Stimulated activated CD4-positive, alpha-beta T cell treated with anti-CD3 and anti-CD28 coated beads, Interleukin-12 subunit alpha, Interleukin-12 subunit beta, amount 100 ng/mL, for 24 hours (primary cell): Measurements from ENCODE around the gene GHRHR.

Experiments used
- DNase-seq, 2 experiments: peaks; one replicate each; pipeline ENCODE4 v3.0.0-alpha.2; 2020; ENCODE audit warnings: low read depth in 2 of 2

The GHRHR gene

DNA sequence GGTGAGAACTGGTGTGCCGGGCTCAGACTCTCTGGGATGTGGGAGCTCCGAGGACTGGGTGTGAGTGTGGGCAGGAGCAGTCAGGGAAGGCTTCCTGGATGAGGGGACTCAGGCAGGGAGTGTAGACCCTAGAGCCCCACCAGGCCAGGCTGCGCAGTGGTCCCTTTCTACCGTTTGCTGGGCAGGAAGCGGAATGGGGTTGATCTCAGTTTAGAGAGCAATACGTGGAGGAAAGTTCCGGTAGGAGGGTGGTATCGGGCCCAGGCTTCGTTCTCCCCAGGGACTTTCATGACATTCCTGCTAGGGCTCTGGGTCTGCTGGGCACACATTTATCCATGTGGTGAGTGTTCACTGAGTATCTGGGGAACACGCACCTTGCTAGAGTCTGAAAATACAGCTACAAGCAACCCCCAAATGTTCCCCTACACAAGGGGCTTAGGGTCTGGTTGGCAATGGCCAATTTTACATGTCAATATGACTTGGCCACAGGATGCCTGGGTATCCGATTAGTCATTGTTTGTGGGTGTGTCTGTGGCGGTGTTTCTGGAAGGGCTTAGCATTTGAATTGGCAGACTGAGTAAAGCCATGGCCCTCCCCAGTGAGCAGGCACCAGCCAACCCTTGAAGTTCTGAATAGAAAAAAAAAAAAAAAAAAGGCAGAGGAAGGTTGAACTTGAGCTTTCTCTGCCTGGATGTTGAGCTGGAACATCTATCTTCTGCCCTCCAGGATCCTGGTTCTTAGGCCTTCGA lies 20.8 kb downstream of the GHRHR start:
- DNase-seq, result no peak

DNA sequence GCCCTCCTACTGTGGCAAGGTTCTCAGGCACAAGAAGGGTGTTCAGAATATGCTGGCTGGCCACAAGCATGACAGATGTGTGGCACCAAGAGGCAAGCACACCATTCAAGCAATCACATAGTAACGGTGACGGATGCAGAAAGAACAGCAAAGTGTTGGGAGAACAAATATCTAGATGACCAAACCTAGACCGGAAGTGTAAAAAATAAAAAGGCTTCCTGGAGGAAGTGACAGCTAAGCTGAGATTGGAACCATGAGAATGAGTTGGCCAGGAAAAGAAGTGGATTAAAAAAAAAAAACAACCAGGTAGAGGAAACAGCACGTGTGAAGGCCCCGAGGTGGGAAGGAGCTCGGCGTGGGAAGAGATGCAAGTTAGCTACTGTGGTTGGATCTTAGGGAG lies 22.0 kb downstream of the GHRHR start:
- DNase-seq, result no peak

DNA sequence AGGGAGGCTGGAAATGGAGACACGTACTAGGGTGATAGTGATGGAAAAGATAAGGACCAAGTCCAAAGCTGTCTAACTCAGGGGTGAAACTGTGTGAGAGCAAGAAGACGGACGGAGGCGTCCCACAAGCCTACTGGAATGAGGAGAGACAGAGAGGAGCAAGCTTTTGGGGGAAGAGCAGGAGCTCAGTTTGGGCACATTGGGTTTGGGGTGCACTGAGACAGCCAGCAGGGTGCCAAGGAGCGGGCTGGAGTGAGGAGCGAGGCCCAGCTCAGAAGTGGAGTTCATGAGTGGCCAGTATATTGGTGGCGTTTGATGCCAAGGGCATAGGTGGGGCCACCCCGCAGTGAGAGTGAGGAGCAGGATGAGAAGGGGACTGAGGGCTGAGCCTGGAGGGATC lies 22.6 kb downstream of the GHRHR start:
- no peak for DNase-seq

DNA sequence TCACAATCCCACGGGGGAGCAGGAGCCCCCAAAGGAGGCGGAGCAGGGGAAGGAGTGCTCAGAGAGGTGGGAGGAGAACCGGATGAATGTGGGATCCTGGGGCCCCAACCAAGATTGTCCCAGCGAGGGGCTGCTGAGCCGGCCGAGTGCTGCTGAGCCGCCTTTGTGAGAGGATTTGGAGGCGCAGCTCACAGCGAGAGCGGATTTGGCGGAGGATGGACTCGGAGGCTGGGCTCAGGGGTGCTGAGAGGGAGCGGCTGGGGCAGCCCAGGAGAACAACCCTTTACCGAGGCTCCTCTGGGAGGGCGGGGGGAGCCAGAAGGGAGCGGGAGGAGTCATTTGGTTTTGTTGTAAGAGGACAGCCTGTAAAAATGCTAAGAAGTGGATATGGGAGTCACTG lies 23.0 kb downstream of the GHRHR start:
- DNase-seq, result no peak

DNA sequence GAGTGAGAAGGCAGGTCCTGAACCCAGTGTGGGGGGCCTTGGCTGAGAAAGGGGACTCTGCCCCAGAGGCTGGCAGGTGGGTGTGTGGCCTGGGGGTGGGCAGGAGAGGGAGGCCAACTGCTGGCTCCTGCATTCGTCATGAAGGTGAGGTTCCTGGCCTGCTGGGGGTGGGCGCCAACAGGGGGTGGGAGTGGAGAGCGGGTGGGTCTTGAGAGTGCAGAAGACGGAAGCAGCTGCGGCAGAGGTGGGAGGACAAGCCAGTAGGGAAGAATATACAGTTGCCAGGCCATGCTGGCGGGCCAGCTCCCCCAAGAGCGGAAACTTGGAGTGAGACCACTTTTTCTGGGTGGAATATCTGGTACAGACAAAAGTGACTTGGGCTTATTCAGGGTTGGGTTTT lies 23.4 kb downstream of the GHRHR start:
- no peak for DNase-seq

DNA sequence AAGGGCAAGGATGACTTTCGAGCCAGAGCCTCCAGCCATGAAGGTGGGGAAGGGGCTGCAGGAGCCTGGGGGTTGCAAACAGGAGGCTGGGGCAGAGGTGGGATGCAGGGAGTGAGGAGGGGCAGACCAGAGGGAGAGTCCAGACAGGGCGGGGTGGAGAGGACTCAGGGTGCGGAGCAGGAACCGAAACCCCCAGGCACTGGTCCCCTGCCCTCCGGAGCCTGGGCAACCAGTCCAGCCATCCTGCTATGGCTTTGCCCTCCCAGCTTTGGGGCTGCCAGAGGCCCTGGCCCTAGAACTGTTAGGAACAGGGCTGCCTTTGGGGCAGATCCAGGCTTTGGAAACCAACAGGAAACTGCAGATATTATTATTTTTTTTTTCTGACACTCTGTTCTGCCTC lies 24.2 kb downstream of the GHRHR start:
- no peak for DNase-seq

DNA sequence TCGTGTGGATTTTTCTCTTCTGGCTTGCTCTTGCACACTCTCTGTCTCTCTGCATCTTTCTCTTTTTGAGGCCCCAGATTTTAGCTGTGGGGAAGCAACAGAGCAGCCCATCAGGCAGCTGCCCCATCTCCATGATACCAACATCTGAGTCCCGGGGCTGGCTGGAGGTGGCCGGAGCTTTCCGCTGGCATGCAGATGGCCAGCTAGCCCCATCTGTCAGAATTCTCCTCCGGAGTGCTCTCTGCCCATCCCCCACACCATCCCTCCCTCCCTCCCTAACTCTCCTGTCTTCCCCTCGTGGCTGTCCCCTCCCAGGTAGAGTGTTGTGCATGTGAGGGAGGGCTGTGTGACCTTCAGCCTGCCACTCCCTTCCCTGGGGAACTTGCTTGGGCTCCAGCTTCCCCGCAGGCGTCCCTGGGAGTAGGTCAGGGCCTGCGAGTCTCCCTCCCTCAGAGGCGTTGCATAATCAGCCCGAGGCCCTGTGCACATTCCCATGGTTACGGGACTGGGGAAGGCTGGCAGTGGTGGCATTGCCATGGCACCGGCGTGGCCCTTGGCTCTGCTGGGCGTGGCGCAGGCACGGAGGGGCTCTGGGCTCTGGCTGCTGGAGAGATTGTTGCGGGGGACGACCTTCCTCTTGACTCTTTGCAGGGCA lies 24.7 kb downstream of the GHRHR start:
- no peak for DNase-seq

DNA sequence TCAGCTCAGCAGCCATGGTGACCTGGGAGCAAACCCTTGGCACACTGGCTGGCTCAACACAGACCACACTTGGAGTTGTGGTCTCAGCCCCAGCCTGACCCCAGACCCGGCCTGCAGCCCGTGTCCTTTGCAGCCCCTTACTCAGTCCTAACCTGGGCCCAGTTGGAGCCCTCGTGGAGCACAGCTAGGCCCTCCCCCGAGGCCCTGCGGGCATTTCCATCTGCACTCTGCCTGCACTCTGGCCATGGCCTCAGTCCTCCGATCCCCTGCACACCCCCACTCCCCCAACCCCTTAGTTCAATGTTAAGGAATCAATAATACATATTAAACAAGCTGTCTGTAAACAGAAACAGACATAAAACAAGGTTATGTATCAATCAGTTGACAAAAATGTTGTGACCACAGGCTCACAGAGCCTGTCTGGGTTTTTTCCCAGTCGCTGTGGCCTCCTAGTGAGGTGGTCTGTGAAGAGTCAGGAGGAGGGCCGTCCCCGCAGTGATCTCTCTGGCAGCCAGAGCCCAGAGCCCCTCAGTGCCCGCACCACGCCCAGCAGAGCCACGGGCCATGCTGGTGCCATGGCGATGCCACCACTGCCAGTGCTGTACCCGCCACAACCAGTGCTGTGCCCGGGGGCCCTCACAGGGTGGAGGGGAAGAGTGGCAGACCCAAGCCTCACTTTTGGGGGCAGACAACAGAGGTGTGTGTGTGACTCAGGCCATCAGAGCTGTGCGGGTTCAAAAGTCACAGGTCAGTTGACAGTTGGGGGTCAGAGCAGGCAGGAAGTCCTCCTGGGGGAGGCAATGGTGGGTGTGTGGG lies 25.5 kb downstream of the GHRHR start:
- no peak for DNase-seq

DNA sequence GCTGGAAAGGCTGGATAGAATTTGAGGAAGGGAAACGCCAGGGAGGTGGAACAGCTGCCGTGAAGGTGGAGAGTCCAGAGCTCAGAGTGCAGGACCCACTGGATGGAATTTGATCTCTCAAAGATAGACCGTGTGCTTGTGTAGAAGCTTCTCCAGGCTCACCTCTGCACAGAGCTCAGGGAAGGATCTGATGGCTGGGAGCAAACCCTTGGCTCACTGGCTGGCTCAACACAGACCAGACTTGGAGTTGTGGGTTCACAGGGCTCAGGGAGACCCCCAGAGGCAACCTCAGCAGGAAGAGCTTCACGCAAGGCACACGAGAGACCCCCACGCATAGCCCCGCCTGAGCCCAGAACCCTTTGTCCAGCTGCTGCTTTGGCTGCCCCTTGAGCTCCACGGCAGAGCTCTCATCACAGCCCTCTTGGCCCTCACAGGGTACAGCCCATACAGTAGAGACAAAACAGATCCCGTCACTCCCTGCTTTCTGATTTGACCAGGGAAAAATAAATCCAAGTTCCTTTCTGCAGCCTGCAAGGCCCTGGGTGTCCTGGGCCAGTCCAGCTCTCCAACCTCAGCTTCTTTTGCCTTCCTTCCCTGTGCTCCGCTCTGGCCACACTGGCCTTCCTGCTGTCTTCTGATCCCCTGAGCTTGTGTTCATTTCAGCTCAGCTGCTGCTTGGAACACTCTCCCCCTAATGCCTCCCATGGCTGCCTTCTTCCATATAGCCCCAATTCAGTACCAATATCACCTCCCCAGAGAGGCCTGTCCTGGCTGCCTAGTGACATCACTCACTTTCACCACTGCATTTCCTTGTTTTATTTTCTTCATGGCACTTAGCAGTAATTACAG lies 26.3 kb downstream of the GHRHR start:
- DNase-seq, result no peak

DNA sequence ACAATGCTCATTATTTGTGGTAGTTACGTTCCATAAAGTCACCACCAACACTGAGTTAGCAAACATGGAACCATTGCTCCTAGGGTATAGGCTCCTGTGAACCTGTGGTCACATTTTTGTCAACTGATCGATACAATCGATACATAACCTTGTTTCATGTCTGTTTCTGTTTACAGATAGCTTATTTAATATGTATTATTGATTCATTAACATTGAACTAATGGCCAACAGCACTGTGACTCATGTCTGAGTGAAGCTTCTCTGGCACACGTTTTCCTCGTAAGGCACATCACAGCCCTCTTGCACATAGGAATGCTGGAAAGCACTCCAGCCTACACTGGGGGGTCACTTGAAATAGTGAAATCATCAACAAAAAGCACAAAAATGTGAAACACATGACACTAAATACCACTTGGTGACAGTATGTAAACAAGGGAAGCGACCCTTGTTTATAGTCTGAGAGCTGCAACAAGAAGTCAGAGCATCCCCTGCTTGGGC lies 27.0 kb downstream of the GHRHR start:
- DNase-seq, result no peak

DNA sequence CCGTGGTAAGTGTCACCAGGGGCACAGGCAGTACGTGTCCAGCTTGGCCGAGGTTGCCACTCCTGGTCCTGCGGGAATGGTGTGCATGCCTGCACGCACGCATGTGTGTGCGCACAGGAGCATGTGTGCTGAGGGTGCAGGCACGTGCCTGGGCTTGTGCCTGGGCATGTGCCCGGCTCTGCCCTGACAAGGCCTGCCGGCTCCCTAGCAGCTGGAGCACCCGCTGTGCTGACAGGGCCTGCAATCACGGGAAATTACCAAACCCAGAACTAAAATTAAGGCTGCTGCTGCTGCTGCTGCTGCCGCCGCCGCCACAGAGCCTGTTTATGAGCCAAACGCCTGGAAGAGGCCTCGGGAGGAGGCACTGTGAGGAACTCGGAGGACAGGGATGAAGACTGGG lies 28.7 kb downstream of the GHRHR start:
- no peak for DNase-seq

DNA sequence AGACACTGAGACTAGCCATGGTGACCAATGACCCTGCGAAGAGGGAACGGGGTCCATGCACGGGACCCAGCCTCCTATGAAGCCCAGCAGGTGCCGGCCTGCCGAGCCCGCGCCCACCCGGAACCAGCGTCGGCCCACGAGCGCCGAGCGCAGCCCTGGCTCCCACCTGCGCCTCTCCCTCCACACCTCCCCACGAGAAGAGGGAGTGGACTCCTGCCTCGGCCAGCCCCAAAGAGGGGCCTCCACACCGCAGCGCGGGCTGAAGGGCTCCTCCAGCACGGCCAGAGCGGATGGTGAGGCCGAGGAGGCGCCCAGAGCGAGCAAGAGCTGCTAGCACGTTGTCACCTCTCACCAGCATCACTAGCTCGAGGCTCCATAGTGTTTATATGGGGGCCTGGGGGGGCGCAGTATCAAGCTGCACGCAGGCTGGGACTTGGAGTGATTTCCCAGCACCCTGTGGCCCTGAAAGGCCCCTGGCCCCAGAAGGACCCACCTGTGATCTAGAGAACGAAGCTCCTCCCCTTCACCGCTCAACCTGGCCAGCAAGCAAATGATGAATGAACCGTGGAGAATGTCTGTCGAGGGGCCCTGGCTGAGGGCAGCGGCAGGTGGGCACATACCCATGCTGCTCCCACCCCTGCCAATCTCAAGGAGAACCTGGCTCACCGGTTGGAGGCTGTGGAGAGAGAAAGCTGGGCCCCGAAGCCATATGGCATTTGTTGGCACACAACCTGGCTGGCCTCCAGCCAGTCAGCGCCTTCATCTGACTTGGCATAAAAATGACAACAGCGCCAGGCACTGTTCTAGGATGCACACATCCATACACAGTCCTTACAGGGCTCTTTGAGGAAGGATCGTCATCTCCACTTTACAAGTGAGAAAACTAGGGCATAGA lies 30.7 kb downstream of the GHRHR start:
- no peak for DNase-seq

DNA sequence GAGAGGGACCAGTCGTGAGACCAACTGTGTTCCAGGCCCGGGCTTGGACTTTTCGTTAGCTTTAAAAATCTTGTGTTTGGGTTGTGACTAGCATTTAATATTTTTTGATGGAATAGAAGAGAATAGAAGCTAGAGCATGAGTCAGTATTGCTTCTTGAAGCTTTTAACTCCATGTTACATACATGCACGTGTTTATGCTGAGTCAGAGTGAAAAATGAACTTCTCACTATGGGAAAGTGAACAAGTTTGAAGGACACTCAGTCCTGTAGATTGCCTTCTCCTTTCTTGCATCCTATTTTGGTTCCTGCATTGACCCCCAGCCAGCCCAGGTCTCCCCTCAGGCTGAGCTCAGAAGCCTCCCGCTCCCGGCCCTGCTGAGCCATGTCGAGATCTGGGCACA lies 31.8 kb downstream of the GHRHR start:
- DNase-seq, result no peak

DNA sequence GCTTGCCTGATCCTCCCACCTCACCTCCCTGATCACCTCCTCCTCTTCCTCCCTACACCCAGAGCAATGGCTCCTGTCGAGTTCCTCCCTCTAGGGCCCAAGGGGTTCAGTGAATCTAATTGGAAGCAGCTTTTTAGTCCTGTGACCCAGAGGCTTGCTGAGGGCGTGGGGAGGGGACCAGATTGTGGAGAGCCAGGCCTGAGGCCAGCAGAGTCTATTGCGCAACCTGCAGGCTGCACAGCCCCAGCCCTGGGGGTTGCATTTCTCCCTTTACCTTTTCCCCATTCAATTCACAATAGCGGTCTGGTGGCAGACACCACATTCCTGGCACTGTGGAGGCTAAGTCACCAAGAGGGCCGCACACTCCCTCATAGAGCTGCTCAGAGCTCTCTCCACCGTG lies 32.5 kb downstream of the GHRHR start:
- DNase-seq, result no peak

DNA sequence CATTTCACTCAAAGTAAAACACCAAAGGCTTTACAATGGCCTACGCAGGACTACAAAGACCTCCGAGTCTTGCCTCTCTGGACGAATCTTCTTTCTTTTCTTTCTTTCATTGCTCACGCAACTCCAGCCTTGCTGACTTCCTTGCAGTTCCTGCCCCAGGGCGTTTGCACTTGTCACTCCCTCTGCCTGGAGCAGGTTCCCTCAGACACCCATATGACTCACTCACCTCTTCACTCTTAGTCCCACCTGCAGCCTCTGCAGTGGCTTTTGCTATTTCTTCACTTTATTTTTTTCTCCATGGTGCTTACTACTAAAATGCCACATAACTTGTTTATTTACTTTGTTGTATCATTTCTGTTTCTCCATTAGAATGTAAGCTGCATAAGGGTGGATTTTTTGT lies 33.1 kb downstream of the GHRHR start:
- DNase-seq, result no peak

DNA sequence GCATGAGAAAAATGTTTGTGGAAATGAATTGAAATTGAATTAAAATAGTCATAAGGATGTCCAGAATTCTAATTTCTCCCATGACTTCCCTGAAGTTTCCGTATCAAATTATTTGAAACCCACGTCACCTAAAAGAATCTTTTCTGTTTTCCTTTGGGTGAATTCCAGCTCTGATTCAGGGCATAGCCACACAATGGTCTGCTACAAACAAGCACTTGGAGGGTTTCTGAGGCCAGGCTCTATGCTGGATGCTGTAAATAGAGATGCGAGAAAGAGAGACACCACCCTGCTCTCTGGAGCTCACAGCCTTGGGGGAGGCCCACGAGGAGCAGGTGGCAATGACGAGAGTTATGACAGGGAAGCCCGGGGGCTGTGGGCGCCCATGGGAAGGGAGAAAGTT lies 33.6 kb downstream of the GHRHR start:
- no peak for DNase-seq

DNA sequence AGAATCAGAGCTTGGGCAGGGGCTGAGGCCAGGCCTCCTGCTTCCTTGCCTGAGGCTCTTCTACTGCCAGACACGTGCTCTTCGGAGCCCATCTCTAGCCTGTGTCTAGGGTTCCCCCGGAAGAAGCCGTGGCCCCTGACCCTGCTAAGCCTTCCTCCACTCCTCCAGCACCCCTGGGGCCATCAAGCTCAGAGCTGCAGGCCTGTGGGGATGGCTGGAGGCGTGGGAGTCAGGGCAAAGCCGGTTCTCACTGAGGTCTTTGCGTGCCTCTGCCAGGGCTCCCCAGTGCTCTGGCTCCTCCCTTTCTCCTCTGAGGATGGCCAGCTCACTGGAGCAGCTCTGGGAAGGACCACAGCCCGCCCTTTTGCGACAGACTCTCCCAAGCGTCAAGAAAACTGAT lies 34.4 kb downstream of the GHRHR start:
- DNase-seq, result no peak

DNA sequence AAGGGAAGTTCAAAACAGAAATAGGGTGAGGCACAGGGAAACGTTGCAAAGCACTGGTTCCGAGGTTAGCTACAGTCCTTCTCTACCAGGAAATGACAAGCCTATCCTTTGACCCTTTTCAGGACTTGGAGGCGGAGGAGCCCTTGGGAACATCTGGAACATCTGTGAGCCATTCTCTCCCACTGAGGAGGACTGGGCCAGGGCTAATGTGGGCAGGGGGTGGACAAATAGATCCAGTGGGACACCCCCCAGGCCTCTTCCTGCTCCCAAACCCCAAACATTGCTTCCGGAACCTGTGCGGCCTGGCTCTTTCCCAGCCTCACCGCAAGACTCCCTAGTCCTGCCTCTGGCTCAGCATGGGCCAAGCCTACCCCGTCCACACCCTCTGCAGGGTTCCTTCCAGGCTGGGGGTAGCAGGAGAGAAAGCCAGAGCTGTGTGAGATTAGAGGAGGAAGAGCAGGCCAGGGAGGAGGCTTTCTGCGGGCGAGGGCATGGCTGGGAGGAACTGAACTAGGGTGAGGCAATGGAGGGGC lies 36.5 kb downstream of the GHRHR start:
- DNase-seq, result no peak

DNA sequence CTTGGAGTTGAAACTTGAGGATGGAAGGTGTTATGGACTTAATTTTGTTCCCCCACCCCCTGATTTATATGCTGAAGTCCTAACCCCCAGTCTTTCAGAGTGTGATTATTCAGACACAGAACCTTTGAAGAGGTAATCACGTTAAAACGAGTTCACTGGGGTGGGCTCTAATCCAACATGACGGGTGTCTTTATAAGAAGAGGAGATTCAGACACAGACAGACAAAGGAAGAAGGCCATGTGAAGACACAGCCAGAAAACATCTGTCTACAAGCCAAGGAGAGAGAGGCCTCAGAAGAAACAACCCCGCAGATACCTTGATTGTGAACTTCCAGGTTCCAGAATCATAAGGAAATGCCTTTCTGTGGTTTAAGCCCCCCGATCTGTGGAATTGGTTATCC lies 37.0 kb downstream of the GHRHR start:
- no peak for DNase-seq

DNA sequence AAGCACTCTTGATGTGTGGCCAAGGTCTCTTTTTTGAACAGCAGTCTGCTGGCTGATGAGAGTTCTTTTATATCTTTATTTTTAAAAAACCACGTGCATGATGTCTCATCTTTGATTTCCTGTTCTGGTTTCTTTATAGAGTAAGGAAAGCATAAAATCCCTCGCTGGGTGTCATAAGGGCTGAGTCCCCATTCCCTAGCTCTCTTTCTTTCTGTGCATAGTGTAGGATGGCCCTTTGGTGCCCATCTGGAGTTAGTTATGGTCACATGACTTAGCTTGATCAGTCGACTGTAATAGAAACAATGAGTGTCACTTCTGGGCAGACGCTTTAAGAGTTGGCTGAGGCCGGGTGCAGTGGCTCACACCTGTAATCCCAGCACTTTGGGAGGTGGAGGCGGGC lies 38.5 kb downstream of the GHRHR start:
- no peak for DNase-seq

DNA sequence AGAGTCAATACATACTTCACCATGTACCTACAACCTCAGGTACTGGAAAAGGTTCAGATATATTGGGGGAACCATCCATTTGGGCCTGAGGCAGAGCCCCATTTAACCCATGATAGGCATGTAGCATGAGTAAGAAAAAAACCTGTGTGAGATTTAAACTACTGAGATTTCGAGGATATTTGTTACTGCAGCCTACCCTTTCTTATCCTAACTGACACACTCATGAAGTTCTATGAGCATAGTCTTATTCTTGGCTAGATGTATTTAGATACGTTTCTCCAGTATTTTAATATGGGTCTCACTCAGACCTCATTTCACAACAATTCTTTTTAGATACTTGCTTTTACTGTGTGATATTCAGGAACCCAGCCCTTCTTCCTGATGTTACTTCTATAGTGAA lies 39.3 kb downstream of the GHRHR start:
- no peak for DNase-seq
